Left lobe of liver (tissue), 2 donors: Measurements from ENCODE around the gene LRRC8D. TPM values are rescaled to one million over a fixed set of nuclear protein-coding genes. Genes with fewer than 3 reads are reported as not detected.
A peak's percentile ranks its signal among the peaks of the same experiment; 100 is the strongest.

Source experiments
- ATAC-seq: fragments of 200-7000 bp; cut with Tn5 transposase; one replicate; pipeline ENCODE4 v1.9.1; 2020; ENCODE audit warnings: mild to moderate bottlenecking, moderate library complexity
- DNase-seq: peaks from one replicate; pipeline ENCODE4 v3.0.0-alpha.2; 2020; ENCODE audit warnings: low spot score
- total RNA-seq: library from RNA; stranded (reverse); gene quantifications from one replicate; pipeline ENCODE4 v1.2.1, GENCODE V29; 2021
- donor health status: DM: no; HTN: no; CAD: no; lungs with moderate emphysema.
- donor health status: DM: no; HTN: yes; CAD: no.

Gene LRRC8D
- total RNA-seq, 1 donor from 2014 or later, result 22.1 TPM

DNA sequence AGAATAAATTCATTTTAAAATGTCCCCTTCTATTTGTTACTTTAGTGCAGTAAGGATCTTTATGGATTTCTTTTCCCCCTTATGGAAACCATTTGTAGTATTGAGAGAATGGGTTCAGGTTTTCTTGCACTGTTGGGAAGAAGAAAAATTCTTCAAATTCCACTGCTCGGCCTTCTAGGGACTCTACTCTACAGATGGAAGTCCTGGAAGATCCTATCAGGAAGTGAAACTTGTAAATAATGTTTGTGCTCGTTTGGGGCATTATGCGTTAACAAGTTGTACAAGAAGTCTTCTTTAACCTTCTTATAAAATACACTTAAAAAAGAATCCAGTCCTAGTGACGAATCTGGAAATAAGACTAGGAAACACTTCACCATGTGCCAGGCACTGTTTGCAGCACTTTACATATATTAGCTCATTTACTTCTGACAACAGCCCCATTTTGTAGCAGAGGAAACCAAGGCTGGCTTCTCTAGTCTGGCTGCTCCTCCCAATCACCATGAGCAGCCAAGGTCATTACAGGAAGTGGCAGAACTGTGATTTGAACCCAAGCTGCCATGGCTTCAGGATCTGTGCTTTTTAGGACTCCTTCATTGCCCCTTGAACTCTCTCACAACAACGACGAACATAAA, 11.8 kb downstream of the LRRC8D start:
- DNase-seq (no peak), ATAC-seq (no peak)

DNA sequence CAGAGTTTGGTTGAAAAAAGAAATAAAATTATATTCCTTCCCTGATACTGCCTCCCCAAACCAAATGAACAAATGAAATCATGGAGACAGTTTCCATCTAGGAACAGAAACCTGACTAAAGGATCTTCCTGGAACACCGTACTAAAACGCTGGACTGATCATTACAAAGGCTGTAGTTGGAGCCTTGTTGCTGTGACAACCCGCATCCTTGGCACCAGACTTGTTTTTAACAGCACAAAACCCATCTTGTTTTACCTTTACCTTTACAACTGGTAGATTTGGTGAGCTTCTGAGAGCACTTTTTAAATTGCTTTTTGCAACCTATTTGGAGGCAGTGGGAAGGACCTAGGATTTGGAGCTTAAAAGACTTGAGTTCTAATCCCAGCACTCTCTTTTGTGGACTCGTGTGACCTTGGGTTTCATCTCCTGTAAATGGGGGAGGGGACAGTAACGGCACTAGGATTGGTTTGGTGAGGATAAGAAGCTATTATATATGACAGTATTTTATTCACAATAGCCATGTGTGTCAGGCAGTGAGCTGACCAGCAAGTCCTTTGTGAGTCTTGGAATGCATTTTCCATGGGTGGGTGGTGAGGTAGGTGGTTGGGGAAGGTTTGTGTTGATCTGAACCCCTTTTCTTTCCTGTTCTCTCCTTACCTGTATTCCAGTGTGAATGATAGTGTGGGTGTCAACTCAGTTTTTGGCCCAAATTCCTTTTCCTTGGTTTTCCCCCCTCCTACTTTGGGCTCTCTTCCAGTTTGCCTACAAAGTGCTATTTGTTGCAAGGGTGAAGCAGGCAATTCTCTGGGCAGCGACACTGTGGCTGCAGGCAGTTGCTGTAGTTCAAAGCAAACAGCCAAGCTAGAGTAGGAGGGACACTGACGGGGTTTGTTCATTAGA, 12.6 kb downstream of the LRRC8D start:
- DNase-seq, result peak; percentile 50
- ATAC-seq, result peak; percentile 68

DNA sequence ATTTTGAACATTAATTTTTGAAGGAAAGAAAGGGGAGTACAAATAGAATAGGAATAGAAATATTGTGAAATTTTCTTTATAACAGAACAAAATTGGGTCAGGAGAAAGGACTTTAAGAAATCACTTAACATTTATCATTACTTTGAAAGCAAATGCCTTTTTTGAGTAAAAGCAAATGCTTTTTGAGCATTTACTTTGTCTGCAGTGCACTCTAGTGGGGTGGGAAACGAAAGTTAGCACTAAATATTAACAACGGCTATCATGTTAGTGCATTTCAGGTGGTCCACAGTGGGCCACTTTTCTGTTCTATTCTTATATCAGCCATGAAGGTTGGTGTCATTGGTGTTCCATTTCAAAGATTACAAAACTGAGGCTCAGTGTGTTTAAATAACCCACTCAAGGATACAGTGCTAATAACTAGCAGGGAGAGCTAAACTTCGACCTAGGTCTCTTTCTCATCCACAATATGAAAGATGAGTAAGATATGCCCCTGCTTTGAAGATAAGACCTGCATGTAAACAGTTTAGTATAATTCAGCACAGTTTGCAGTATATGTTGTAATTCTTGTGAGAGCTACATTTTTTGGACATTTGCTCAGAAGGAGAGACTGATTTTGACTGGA, 13.4 kb downstream of the LRRC8D start:
- no peak for DNase-seq
- no peak for ATAC-seq

DNA sequence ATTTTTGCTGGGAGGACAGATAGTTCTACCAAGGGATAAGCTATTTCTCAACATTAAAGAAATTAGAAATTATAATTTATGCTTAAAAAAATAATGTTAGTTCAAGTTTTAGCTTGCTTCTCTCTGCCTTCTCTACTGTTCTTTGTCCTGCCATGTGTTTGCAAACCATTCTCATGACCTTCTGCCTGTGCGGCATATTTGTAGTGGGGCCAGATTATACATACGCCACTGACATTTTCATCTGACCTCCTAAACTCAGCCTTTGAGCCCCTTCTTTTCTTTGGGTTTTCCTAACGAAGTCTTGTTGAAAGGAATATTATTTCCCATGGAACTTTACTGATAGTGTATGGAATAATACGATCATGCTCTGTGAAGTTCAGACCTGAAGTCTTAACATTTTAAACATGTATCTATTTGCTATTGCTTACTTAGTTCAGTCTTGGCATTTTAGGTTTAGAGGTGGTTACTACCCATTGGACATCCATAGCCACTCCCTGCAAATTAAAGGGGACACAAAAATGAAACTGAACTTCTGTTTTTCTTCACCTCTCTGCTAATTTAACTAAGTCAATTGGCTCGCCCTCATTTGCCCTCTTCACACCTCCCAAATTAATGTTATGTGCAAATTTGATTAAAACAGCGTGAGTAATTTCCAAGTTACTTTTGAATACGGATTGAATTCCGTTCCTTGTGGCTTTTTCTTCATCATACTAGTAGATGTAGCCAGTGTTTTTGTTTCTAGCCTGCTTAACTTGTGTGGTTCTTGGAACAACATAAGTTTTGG, 15.6 kb downstream of the LRRC8D start:
- ATAC-seq (peak; percentile 74), DNase-seq (no peak)

- no peak for DNase-seq
- peak; percentile 78 for ATAC-seq
These were observed 16.2 kb downstream of the LRRC8D start for GRCh38 chr1:89837036-89837481.

GRCh38 chr1:89837510-89837909, 16.7 kb downstream of the LRRC8D start:
- ATAC-seq (no peak), DNase-seq (no peak)

- DNase-seq (no peak), ATAC-seq (no peak)
These were observed 18.7 kb downstream of the LRRC8D start for GRCh38 chr1:89839516-89839915.

DNA sequence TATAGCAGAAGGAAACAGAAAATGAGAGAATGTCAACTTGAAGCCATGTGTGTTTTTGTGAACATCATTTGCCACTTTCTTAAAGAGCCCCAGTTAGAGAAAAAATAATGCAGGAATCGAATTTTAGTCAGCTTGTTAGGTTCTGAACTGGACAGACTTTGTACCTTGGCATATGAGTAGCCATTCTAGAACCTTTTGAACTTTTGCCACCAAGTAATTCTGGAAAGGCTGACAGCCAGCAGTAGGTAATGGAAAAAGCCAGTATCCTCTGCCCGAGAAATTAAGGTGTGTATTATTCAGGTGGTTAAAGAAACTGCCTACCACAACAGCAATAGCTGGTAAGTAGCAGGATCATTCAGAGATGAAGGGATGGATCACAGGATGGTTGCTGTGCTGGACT, 20.7 kb downstream of the LRRC8D start:
- DNase-seq, result no peak
- peak; percentile 4 for ATAC-seq

DNA sequence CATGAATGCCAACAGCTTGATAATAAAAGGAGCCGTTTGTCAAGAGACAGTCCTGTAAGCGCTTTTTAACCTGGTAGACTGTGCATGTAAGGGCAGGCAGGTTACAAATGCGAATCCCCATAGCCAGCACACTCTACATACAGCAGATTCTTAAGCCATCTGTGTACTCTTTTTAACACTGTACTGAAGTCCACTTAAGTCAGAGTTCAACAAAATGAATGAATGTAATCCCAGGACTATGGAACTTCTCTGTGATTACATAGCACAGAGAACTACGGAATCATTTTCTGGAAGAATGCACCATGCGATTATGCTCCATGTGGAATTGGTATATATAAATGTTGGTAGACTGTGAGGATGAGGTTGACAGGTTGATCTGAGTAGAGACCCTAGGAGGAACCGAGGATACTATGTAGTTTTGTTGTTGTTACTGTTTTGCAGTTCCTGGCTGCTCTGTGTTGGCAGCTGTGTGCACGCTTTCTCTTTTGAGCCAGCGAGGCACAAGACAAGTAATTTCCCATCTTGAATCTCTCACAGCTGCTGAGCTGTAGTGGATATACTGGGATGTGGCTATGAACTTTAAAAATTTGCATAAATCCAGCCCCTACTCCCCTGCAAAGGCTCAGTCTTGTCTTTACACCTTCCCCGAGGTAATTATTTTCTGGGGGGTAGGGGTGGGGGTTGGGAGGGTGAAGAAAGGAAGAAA, 21.9 kb downstream of the LRRC8D start:
- peak; percentile 42 for ATAC-seq

DNA sequence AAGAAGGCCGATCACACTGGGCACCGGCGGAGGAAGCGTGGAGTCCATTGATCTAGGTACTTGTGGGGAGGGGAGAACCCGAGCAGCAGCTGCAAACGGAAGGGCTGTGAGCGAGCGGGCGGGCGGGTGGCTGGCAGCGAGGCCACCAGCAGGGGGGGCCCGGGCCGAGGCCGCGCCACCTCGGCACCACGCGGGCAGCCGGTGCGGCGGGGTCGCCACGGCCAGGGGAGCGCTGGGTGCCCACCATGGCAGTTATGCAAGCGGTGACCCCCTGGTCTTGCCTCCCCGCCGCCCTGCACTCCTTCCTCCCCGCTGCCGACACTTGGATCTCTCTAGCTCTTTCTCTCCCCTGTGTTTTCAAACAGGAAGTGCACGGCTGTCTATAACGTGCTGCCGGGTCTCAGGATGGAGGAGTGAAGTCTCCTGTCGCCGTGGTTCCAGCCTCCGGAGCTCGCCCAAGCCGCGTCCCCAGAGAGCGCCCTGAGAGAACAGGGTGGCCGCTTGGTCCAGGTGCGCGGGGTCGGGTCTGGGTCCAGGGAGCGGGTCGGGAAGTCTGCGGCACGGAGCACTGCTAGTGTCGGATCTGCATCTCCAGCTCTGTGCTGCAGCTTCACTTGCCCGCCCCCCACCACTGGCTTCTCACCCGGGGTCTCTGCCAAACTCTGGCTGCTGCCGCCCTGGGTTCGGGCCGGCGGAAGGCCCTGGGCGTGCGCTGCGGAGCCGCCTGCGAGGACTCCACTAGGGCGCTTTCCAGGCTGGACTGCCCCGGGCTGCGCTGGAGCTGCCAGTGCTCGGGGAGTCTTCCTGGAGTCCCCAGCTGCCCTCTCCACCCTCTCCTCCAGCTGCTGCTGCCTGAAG, 22.7 kb downstream of the LRRC8D start:
- ATAC-seq, result peak; percentile 94

More for the DNA sequence above, 21.9 kb downstream of the LRRC8D start:
- no peak for DNase-seq

DNA sequence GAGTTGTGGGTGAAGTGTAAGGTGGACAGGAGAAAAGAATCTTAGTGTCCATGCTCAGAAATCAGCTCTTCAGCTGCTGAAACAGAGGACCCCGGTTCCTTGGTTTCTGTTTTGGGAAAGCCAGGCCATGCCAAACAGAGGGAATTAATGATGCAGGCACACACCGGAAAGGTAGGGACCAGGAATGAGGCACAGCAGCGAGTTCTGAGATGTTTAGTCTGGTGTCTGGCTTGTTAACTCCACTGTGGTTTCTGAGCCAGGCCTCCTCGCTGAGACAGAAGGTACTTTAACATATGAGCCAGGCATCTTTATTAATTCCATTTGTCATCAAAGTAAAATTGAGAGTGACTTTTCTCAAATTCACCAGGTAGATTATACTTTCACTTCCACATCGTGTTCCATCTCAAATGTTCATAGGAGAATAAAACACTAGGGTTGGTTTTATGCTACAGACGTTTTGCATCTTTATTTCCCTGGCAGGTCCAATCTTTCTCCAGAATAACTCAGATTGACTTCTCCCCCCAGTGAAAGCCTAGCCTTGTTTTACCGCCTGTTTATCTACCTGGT, 23.5 kb downstream of the LRRC8D start:
- ATAC-seq, result no peak
- no peak for DNase-seq

More for the DNA sequence above, 22.7 kb downstream of the LRRC8D start:
- DNase-seq, result peak; percentile 81

GRCh38 chr1:89844860-89845259, 24.0 kb downstream of the LRRC8D start:
- DNase-seq, result no peak
- ATAC-seq, result no peak

DNA sequence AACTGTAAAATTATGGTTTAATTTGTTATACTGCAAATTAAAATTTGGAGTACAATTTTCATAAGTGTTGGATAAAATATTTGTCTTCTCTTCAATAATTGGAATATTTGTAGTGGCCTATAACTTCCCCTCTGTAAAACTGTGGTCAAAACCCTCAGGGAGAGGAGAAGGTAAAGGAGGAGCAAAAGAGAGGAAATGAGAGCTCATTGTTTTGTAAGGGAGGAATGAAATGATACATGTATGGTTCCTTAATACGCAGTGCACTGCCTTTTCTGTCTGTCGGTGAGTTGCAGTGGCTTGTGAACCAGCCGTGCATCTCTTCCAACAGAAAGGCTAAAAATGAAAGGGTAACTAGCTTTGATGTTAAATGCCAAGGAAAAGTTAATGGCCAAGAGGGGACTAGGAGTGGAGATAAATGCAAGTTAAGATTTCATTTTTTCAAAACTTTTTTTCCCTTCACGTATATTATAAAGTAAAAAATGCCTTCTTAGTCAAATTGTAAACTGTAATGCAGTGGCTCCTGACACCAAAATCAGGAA, 26.4 kb downstream of the LRRC8D start:
- no peak for ATAC-seq
- DNase-seq, result no peak

GRCh38 chr1:89850844-89851415, 30.1 kb downstream of the LRRC8D start:
- ATAC-seq, result no peak
- DNase-seq, result no peak

GRCh38 chr1:89854140-89854539, 33.3 kb downstream of the LRRC8D start:
- DNase-seq (no peak), ATAC-seq (no peak)

- DNase-seq (no peak), ATAC-seq (no peak)
These were observed 34.7 kb downstream of the LRRC8D start for GRCh38 chr1:89855413-89856123.

DNA sequence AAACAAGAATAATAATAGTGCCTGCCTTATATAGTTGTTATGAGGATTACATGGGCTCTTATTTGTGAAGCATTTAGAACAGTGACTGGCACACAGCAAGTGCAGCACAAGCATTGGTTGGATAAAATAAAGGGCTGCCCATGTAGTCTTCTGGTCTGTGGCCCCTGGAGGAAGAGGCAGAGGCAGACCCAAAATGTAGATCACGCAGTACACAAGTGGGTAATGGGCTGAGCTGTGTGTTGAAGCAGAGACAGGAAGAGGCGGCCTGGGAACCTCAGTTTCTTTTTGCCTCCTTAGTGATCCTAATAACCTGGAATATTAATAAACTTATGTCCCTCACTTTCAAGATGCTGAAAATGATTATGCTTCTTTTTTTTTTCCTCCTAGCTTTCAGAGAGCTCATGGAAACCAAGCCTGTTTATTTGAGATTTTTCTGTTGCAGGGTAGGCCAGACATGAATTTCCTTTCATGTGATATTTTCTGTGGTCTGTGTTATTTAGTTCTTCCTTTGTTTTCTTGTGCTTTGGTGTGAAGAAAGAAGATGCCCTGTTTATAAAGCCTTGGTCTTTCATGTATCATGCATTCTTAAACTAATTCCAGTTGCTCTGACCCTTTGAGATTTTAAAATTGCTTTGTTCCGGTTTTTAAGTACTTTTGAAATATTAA, 42.5 kb downstream of the LRRC8D start:
- ATAC-seq, result no peak
- DNase-seq, result no peak
